Measurements from ENCODE around the gene UBR3.
"Not testable (repeated sequence)": the region's sequence is repeated elsewhere in the genome, so short reads cannot be mapped to it uniquely, and the experiment has no call there.

The UBR3 gene

DNA sequence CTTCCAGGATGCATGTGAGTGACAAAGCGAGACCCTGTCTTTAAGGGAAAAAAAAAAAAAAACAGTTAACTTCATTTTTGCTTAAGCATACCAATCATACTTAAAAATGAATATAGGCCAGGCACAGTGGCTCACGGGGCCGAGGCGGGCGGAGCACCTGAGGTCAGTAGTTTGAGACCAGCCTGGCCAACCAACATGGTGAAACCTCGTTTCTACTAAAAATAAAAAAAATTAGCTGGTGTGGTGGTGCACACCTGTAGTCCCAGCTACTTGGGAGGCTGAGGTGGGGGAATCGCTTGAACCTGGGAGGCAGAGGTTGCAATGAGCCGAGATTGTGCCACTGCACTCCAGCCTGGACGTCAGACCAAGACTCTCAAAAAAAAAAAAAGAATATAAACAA is 44.1 kb downstream of the UBR3 start:
- not testable (repeated sequence) for DNase-seq (ENCODE audit: low spot score)

- DNase-seq (ENCODE audit: low spot score): no peak
Observed at GRCh38 chr2:169871994-169872393, 44.7 kb downstream of the UBR3 start.

- no peak for DNase-seq (ENCODE audit: low spot score)
Observed at GRCh38 chr2:169877398-169877797, 50.1 kb downstream of the UBR3 start.

DNA sequence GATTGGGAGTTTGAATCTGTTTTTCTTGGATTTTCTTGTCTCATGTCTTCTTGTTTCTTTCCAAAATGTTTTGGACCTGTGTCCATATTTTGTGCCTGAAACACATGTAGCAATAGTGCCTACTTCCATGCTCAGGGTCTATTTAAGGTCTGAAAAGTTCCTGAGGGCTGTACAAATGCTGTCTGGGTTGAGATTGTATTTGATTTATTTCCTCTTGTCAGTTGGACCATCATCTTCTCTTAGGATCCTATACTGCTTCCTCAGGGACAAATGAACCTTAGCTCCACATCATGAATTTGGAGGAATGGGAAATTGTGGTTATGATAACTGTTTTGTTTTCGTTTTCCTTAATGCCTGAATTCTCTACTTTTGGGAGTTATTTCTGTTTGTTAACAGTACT is 59.9 kb downstream of the UBR3 start:
- DNase-seq (ENCODE audit: low spot score): no peak

- DNase-seq (ENCODE audit: low spot score): no peak
Observed at GRCh38 chr2:169891593-169892298, 64.5 kb downstream of the UBR3 start.

DNA sequence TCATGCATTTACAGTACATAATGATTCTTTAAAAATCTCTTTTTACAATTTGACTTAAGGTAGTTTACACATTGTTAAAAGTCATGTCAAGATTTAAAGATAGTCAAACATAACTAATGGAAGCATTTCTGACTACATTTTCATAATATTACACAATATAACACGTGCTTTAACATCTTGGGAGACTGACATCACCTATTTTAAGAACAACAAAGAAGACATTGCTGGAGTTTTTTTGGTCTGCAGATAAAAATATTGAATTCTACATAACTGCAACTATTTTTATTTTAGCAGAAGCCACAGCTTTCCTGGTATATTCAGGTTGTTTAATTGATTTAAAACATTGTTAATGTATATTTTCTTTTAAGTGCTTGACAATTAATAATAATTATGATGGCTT is 65.7 kb downstream of the UBR3 start:
- no peak for DNase-seq (ENCODE audit: low spot score)

GRCh38 chr2:169895294-169895985 is 68.2 kb downstream of the UBR3 start:
- DNase-seq (ENCODE audit: low spot score): no peak

GRCh38 chr2:169897834-169898233 is 70.6 kb downstream of the UBR3 start:
- no peak for DNase-seq (ENCODE audit: low spot score)

GRCh38 chr2:169900103-169900502 is 72.8 kb downstream of the UBR3 start:
- DNase-seq (ENCODE audit: low spot score): not testable (repeated sequence)

DNA sequence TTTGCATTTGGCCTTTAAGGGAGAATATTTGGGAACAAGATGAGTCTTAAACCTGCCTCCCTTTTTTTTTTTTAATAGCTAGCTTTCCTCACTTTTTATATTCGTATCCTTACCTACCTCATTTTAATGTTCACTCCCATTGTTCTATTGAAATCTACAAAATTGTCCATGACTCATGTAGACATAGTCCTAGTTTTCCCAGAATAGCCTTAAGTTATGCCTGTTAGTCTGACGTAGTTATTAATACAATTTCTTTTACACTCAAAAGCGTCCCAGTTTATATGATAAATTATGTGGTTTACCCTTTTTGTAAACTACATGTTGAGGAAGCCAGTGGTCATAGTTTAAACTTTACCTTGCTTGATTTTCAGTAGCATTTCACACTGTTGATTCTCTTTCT is 73.4 kb downstream of the UBR3 start:
- peak; percentile 4 for DNase-seq (ENCODE audit: low spot score)

- no peak for DNase-seq (ENCODE audit: low spot score)
Observed at GRCh38 chr2:169906731-169907130, 79.5 kb downstream of the UBR3 start.

- no peak for DNase-seq (ENCODE audit: low spot score)
Observed at GRCh38 chr2:169909376-169909775, 82.1 kb downstream of the UBR3 start.

- DNase-seq (ENCODE audit: low spot score): no peak
Observed at GRCh38 chr2:169910109-169910799, 83.0 kb downstream of the UBR3 start.

- no peak for DNase-seq (ENCODE audit: low spot score)
Observed at GRCh38 chr2:169911119-169911518, 83.9 kb downstream of the UBR3 start.

GRCh38 chr2:169916623-169917022 is 89.4 kb downstream of the UBR3 start:
- no peak for DNase-seq (ENCODE audit: low spot score)

- no peak for DNase-seq (ENCODE audit: low spot score)
Observed at GRCh38 chr2:169923977-169924376, 96.7 kb downstream of the UBR3 start.

DNA sequence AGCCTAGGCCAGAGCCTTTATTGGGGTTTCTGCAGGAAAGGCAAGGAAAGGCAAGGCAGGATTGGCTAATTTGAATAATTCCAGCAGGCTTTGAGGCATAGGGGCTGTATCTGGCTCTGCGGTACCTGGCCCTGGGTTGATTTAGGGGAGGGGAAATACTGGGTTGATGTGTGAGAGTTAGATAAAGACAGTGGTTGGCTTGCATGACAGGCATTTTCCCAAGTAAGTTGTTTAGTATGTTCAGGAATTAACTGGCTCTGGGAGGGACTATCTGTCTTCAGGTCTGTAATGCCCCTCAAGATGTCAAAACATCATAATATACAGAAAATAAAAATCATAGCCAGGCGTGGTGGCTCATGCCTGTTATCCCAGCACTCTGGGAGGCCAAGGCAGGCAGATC is 98.7 kb downstream of the UBR3 start:
- DNase-seq (ENCODE audit: low spot score): no peak

DNA sequence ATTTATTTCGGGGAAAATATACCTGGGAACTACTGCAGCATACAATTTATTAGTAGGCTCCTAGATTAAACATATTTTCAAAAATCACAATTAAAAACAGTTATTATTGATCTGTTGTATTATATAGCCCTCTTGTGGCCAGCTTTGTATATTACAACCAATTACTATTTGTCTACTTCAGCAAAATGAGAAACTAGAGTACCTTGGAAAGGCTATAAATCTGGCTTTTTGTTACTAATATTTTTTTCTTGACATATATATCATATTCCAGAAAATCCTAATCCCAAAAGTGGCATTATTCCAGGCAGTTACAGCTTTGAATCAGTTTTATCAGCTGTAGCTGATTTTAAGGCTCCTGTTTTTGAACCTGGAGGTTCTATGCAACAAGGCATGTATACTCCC is 101.2 kb downstream of the UBR3 start:
- DNase-seq (ENCODE audit: low spot score): peak; percentile 61

DNA sequence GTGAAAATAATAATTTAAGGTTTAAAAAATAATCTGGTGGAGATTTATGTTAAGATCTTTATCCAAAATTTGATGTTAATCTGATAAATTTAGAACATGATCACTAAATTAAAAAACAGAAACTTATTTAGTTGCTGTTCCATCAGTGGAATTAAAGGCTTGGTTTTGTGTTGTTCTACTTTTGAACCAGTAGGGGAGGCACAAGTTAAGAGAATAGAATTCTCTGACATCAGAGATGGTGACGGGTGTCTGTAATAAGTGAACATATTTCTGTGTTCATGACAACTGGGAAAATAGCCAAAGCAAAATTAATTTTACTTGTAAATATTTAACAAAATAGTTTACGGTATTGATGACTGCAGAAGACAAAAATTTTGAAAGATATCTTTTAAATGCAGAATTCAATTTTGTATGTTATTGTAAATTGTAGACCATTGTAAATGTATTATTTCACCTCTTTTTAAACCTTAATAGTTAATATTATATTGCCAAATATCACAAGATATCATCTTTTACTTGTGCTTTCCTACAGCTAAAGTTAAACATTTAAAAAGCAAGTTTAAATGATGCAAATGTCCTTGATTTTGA is 106.0 kb downstream of the UBR3 start:
- DNase-seq (ENCODE audit: low spot score): peak; percentile 51

GRCh38 chr2:169936652-169937051 is 109.4 kb downstream of the UBR3 start:
- not testable (repeated sequence) for DNase-seq (ENCODE audit: low spot score)

GRCh38 chr2:169945515-169945914 is 118.3 kb downstream of the UBR3 start:
- no peak for DNase-seq (ENCODE audit: low spot score)

DNA sequence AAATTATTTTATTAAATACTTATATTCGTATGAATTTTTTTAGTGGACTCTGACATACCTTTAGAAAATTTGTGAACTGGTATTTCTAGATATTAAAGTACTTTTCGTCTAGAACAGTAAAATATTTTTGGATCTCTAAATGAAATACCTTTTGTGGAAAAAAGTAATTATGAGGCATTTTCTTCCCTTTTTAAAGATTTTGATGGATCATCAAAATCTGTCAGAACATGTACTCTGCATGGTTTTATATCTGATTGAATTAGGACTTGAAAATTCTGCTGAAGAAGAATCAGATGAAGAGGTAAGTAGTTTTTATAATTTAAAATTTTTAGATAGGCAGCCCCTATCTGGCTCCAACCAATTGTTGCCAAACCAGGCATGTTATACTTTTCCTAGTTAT is 118.8 kb downstream of the UBR3 start:
- no peak for DNase-seq (ENCODE audit: low spot score)

DNA sequence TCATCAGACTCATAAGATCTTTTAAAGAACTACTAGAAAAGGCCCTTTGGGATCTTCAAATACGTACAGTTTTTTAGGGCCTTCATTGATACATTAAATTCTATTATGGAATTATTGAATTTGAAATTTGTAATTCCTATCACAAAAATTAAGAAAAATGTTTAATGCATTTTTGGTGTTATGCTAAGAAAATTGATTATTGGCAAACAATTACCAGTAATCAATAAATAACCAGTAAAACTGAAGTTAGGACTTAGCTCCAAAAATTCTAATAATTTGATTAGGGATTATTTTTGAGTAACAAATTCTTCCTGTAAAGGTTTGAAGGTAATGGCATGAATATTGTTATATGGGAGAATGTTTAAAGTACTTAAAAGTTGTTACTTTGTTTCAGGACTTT is 119.3 kb downstream of the UBR3 start:
- no peak for DNase-seq (ENCODE audit: low spot score)

Measured in kidney capillary endothelial cell (primary cell).